Stimulated activated CD8-positive, alpha-beta memory T cell treated with anti-CD3 and anti-CD28 coated beads, Interleukin-4, amount 100 ng/mL, for 1 hour (primary cell): ENCODE data around the gene FOSL2.

Experiments
- DNase-seq, 2 donors: peaks; one replicate each; pipeline ENCODE4 v3.0.0-alpha.2; 2020; ENCODE audit warnings: low read depth in 2 of 2, low spot score in 1 of 2

The FOSL2 gene

GRCh38 chr2:28411166-28411755 is 18.6 kb downstream of the FOSL2 start:
- no peak for DNase-seq

DNA sequence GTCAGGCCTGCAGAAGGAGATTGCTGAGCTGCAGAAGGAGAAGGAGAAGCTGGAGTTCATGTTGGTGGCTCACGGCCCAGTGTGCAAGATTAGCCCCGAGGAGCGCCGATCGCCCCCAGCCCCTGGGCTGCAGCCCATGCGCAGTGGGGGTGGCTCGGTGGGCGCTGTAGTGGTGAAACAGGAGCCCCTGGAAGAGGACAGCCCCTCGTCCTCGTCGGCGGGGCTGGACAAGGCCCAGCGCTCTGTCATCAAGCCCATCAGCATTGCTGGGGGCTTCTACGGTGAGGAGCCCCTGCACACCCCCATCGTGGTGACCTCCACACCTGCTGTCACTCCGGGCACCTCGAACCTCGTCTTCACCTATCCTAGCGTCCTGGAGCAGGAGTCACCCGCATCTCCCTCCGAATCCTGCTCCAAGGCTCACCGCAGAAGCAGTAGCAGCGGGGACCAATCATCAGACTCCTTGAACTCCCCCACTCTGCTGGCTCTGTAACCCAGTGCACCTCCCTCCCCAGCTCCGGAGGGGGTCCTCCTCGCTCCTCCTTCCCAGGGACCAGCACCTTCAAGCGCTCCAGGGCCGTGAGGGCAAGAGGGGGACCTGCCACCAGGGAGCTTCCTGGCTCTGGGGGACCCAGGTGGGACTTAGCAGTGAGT is 19.4 kb downstream of the FOSL2 start:
- no peak for DNase-seq

GRCh38 chr2:28412625-28413151 is 20.0 kb downstream of the FOSL2 start:
- no peak for DNase-seq

- no peak for DNase-seq
Observed at GRCh38 chr2:28413152-28413898, 20.7 kb downstream of the FOSL2 start.

- no peak for DNase-seq
Observed at GRCh38 chr2:28413899-28414295, 21.2 kb downstream of the FOSL2 start.

GRCh38 chr2:28414583-28414982 is 21.9 kb downstream of the FOSL2 start:
- no peak for DNase-seq

- no peak for DNase-seq
Observed at GRCh38 chr2:28415010-28415409, 22.4 kb downstream of the FOSL2 start.

GRCh38 chr2:28415715-28416114 is 23.1 kb downstream of the FOSL2 start:
- DNase-seq, result no peak

DNA sequence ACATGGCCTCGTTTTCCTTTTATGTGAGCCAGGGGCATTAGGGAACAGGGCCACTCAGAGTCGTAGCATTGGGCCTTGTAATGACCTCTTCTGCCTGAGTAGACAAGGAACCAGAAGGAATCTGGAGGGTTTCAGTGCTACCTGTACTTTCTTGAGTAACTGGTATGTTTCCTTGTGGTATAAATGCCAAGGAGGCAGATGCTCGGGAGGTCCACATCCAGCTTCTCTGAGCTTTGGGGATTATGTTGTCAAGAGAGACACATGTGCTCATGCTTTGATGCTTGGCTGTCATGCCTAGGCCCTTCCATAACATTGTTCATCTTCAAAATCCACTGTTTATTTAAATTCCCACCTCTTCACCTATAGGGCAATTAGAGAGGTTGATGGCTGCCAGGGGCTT is 26.3 kb downstream of the FOSL2 start:
- DNase-seq, result no peak

GRCh38 chr2:28419443-28420270 is 27.0 kb downstream of the FOSL2 start:
- DNase-seq, result no peak

GRCh38 chr2:28420722-28421121 is 28.1 kb downstream of the FOSL2 start:
- no peak for DNase-seq

- DNase-seq, result no peak
Observed at GRCh38 chr2:28422908-28423741, 30.5 kb downstream of the FOSL2 start.

DNA sequence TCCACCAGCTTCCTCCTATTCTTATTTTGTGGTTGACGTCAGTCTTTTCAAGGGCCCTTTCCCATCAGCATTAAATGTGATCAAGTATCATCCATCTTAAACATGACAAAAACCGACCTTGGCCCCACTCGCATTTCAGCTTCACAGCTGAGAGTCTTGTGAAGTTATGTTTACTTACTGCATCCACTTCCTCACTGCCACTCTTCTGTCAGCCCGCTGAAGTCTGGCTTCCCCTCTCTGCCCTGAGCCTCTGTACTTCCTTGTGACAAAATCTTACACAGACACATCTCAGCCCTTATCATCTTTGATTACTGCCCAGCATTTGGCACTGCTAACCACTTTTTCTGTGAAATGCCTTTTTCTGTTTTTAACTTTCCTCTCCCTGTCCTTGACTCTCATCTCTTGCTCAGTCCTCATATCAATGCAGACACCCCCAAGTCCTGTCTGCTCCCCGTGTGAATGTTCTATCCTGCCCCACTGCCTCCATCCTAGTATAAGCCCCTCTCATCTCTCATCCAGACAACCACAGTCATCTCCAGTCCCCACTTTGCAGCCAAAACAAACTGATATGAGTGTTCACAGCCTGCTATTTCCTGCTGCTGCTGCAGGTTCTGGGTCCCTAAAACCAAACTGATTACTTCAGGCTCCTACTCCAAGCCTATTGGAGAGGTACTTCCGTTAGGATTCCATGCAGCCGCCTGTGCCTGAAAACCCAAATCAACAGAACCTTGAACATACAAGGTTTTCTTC is 31.4 kb downstream of the FOSL2 start:
- DNase-seq, result no peak

- no peak for DNase-seq
Observed at GRCh38 chr2:28424799-28425463, 32.3 kb downstream of the FOSL2 start.

- DNase-seq, result no peak
Observed at GRCh38 chr2:28425464-28425835, 32.8 kb downstream of the FOSL2 start.

DNA sequence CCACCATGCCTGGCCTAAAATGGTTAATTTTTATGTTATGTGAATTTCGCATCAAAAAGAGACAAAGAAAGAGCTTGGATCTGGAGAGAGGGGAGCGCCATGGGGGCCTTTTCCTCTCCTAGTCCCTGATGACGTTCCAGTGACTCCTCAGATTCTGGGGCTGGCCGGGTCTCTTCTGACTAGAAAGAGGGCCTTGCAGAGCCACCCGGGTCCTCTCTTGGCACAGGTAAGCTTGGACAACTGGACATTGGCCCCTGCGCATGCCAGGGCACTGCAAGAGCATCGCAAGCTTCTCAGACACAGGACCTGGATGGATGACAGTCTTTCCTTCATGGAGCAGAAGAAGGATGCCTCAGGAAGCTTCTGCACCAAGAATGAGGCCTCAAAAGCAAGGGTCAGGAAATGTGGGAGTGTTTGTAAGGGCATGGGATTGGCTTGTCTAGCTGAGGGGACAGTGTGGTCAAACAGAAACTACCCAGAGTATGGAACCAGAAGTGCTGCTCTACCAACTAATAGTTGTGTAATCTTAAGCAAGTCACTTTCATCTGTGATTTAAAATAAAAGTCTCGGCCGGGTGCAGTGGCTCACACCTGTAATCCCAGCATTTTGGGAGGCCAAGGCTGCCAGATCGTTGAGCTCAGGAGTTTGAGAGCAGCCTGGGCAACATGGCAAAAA is 35.2 kb downstream of the FOSL2 start:
- DNase-seq, result no peak

DNA sequence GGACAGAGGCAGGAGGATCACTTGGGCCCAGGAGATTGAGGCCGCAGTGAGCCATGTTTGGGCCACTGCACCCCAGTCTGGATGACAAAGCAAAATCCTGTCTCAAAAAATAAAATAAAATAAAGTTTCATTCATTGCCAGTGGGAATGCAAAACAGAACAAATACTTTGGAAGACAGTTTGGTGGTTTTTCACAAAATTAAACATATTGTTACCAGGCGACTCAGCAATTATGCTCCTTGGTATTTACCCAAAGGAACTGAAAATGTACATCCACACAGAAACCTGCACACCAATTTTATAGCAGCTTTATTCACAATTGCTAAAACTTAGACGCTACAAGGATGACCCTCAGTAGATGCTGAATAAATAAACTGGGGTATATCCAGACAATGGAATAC is 35.8 kb downstream of the FOSL2 start:
- DNase-seq, result no peak

DNA sequence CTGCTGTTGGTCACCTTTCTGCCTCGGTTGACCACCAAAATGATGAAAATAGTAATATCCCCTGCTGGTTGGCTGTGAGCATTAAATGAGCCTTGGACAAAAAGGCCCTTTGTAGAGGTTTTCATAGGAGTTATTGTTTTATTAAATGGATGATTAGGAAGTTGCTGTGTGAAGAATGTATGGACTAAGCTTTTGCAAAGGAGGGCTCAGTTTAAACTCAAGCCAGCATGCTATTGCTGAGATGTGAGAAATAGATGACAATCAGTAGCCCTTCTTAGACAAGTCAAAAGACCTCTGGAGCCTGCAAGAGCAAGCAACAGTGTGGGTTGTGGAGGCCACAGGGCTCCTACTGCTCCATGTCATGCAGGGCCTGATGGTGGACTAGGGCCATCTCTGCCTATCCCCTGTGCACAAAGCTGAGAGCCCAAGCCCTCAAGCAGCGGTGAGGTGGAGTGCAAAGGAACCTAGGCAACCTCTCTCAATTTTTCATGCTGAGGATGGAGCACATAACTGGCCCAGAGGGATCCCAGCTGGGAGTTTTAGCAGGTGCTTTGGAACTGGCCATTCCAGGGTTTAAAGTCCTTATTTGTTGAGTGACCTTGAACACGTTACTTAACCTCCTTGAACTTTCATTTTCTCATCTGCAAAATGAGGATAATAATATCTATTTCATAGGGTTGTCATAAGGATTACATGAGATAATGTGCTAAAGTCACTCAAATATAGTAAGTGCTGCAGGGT is 37.1 kb downstream of the FOSL2 start:
- DNase-seq, result no peak
